WI38 (cell line): Measurements from ENCODE around the gene MLX.
A peak's percentile ranks its signal among the peaks of the same experiment; 100 is the strongest.

Experiments
- H3K4me3 ChIP-seq: 2 replicates; pipeline ENCODE4 v1.5.1; 2011; ENCODE audit warnings: low read depth, mild to moderate bottlenecking, control low read depth, low read length
- CTCF ChIP-seq: IDR thresholded peaks from 2 replicates; pipeline ENCODE4 v1.5.1; 2012; ENCODE audit warnings: low read depth, mild to moderate bottlenecking, control low read depth, low read length

Gene MLX

DNA sequence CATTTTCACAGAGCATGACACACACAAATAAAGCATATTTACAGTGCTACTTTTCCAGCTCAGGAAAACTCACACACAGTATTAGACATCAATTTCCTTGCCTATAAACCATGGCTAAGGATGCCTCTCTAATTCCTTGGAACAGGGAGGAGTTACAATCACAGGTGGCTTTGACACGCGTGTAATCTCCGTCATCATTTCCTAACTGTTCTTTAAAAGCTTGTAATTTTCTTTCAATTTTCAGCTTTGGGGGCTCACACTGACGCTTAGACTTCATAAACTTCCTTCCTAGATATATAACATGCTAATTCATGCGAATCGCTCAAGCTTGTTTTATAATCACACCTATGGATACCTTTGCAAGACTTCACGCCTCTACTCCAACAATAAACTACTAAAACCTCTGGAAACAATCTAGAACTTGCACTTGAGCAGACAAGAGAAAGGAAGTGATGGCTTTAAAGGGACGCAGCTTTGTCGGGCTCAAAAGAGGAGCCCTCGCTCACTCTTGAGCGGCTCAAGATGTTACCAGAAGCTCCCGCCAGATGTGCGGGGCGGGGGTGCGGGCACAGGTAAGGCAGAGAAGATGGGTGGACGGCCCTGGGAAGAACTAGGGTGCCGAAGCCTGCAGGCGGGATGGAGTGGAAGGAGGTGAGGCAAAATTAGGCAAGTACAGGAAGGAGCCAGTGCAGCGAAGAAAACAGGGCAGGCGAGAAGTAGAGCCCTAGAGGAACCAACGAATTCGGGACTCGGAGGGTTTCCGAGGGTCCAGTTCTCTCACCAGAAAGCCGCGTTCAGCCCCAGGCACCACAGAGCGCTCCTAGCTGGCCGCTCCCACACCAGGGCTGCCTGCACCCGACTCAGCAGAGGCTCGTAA lies 41.6 kb downstream of the MLX start:
- peak overlapping the region; percentile 99 for H3K4me3 ChIP-seq
- 0 out of 2 replicates have a peak, but pooled peaks have one; percentile 27 for TF ChIP-seq CTCF

DNA sequence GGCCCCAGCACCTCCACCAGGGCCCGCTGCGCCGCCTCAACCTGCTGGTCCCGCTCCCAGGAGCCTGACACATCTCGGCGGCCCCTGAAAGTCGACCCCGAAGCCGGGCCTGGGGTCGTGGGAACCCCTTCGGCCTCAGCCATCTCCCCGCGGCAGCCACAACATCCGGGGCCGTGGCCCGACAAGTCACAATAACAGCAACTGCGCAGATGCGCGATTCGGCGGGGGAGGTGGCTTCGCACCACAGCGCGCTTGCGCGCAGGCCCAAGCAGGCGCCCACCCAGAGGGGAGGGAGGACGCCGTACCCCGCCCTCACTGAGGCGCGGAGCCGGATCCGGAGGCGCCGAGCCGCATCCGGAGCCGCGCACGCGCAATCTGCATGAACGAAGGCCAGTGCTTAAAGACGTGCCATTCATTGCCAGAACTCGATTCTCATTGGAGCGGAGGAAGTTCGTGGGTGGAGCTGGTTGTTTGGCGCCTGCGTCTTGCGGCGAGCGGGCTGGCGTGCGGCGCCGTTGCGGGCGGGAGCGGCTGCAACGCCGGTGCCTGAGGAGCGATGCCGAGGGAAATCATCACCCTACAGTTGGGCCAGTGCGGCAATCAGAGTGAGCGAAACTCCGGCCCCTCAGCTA lies 42.4 kb downstream of the MLX start, which contains the start of the genes RETREG3 and TUBG1:
RETREG3 (minus strand) TSS at position 193 of the 632 bp plus-strand sequence; CDS start at position 143, 50 bp downstream.
TUBG1 (plus strand) TSS at position 502 of the 632 bp plus-strand sequence; CDS start at position 557, 55 bp downstream.
- H3K4me3 ChIP-seq = peak within 1 kb of the TSS; percentile 99
- TF ChIP-seq CTCF = no peak; the same call in 1 of the 2 replicates

GRCh38 chr17:42609814-42610801 lies 43.2 kb downstream of the MLX start:
- peak overlapping the region; percentile 99 for H3K4me3 ChIP-seq

GRCh38 chr17:42612013-42612412 lies 45.1 kb downstream of the MLX start:
- TF ChIP-seq CTCF = no peak
- H3K4me3 ChIP-seq = no peak overlapping the region

DNA sequence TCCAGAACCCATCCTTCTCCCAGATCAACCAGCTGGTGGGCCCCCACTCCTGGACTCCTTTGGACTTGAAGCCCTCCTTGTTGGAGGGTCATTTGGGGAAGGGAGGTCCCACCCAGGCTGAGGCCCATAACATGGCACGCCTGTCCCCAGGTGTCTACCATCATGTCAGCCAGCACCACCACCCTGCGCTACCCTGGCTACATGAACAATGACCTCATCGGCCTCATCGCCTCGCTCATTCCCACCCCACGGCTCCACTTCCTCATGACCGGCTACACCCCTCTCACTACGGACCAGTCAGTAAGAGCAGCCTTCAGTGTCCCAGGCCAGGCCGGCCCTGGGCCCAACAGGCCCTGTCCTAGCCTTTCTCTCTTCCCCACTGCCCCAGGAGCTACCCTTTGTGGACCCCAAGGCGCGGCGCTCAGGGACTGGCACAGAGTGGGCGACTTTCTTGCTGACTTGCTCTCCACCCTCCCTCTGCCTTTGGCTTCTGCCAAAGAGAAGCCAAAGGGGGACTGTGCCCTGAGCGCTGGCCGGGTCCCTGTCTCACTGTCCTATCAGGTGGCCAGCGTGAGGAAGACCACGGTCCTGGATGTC lies 46.9 kb downstream of the MLX start:
- no peak for TF ChIP-seq CTCF
- H3K4me3 ChIP-seq = no peak overlapping the region

- H3K4me3 ChIP-seq = no peak overlapping the region
- TF ChIP-seq CTCF = no peak
Observed at GRCh38 chr17:42617956-42618431, 51.1 kb downstream of the MLX start.
